HepG2 (cell line): ENCODE results near the gene MPIG6B. TPM values are rescaled to one million over a fixed set of nuclear protein-coding genes. Genes with fewer than 3 reads are reported as not detected.

Experiments used
- BCL6 ChIP-seq: IDR thresholded peaks from 2 replicates; pipeline ENCODE4 v1.6.1; 2016; ENCODE audit warnings: missing genetic modification reagents, missing compliant biosample characterization
- FOXA3 ChIP-seq: IDR thresholded peaks from 2 replicates; pipeline ENCODE4 v1.6.1; 2016; ENCODE audit warnings: missing genetic modification reagents, missing compliant biosample characterization
- KAT8 ChIP-seq: IDR thresholded peaks from 2 replicates; pipeline ENCODE4 v1.6.1; 2016; ENCODE audit warnings: missing genetic modification reagents, missing compliant biosample characterization
- KDM1A ChIP-seq: IDR thresholded peaks from 2 replicates; pipeline ENCODE4 v1.6.1; 2016; ENCODE audit warnings: missing compliant biosample characterization
- KMT2B ChIP-seq: IDR thresholded peaks from 2 replicates; pipeline ENCODE4 v1.6.1; 2016; ENCODE audit warnings: missing genetic modification reagents, missing compliant biosample characterization
- POGK ChIP-seq: sonication (generic); formaldehyde crosslinking; conservative IDR thresholded peaks from 2 replicates; pipeline ENCODE4 v1.8.0; 2022; ENCODE audit warnings: mild to moderate bottlenecking, moderate library complexity, missing genetic modification reagents
- PRDM10 ChIP-seq: sonication (generic); formaldehyde crosslinking; IDR thresholded peaks from 2 replicates; pipeline ENCODE4 v1.4.0; 2020; ENCODE audit warnings: low read depth, missing genetic modification reagents
- SPEN ChIP-seq: sonication (generic); formaldehyde crosslinking; IDR thresholded peaks from 2 replicates; pipeline ENCODE4 v1.5.1; 2020; ENCODE audit warnings: low read depth, mild to moderate bottlenecking, missing genetic modification reagents
- THAP9 ChIP-seq: sonication (generic); formaldehyde crosslinking; IDR thresholded peaks from 2 replicates; pipeline ENCODE4; 2020; ENCODE audit warnings: missing genetic modification reagents, mild to moderate bottlenecking, borderline replicate concordance
- ZNF281 ChIP-seq: sonication (generic); formaldehyde crosslinking; IDR thresholded peaks from 2 replicates; pipeline ENCODE4 v1.4.0; 2020; ENCODE audit warnings: missing genetic modification reagents, borderline replicate concordance
- ZNF572 ChIP-seq: sonication (generic); formaldehyde crosslinking; IDR thresholded peaks from 2 replicates; pipeline ENCODE4 v1.5.1; 2020; ENCODE audit warnings: mild to moderate bottlenecking, missing genetic modification reagents
- ZNF768 ChIP-seq: sonication (generic); formaldehyde crosslinking; IDR thresholded peaks from 2 replicates; pipeline ENCODE4 v1.4.0; 2020; ENCODE audit warnings: missing genetic modification reagents
- ZSCAN9 ChIP-seq: IDR thresholded peaks from 2 replicates; pipeline ENCODE4 v1.6.1; 2016; ENCODE audit warnings: borderline replicate concordance
- polyA plus RNA-seq, 8 experiments: library from polyadenylated mRNA; depleted of rRNA in 3 of 8; stranded (reverse) in 7 of 8; unstranded in 1 of 8; fragments of >200 nt; fragmentation: Illumina TruSeq in 4 of 8; extraction: Trizol in 4 of 8; gene quantifications; 2 replicates each; pipeline versions ENCODE4 v1.2.1 to v1.2.3, GENCODE V29; 2011 to 2016; ENCODE audit warnings: low read depth in 4 of 8, missing spikeins in 1 of 8, mixed read lengths in 1 of 8; ENCODE audit not compliant: insufficient read depth in 1 of 8
- total RNA-seq, 5 experiments: library from RNA; depleted of rRNA; stranded (reverse); fragments of >200 nt; fragmentation: Illumina TruSeq; extraction: Trizol; gene quantifications; 2 replicates each; pipeline ENCODE4 v1.2.3, GENCODE V29; 2016; ENCODE audit warnings: low read depth in 1 of 5

MPIG6B gene
- total and polyA plus RNA-seq, 2 of the 13 experiments (the other 11 are each of a cell fraction or from before 2014, with no cell fraction given): not detected

- peak; percentile 49; the same call in 1 of the 2 replicates for TF ChIP-seq POGK (CRISPR knock-in tag)
- peak; percentile 44; the same call in 1 of the 2 replicates for TF ChIP-seq FOXA3
- peak; percentile 39; the same call in 1 of the 2 replicates for TF ChIP-seq THAP9 (CRISPR knock-in tag)
- TF ChIP-seq ZNF768 (CRISPR knock-in tag): no peak
- TF ChIP-seq KAT8 (CRISPR knock-in tag): peak; percentile 64; the same call in 1 of the 2 replicates
- 0 out of 2 replicates have a peak, but pooled peaks have one; percentile 46 for TF ChIP-seq PRDM10
- TF ChIP-seq KMT2B (CRISPR knock-in tag): 0 out of 2 replicates have a peak, but pooled peaks have one; percentile 48
- peak; percentile 53; the same call in 1 of the 2 replicates for TF ChIP-seq KDM1A (CRISPR knock-in tag)
- TF ChIP-seq ZSCAN9: peak; percentile 40; the same call in 1 of the 2 replicates
- peak; percentile 38; the same call in 1 of the 2 replicates for TF ChIP-seq SPEN (CRISPR knock-in tag)
- TF ChIP-seq ZNF281 (CRISPR knock-in tag): peak; percentile 50; the same call in 1 of the 2 replicates
- TF ChIP-seq ZNF572 (CRISPR knock-in tag): 0 out of 2 replicates have a peak, but pooled peaks have one; percentile 50
- TF ChIP-seq BCL6 (CRISPR knock-in tag): peak; percentile 46
Observed at GRCh38 chr6:31769684-31770371, 46.7 kb downstream of the MPIG6B start (continued).
